Endodermal cell (in vitro differentiated cells): ENCODE measurements around the gene CCDC57. TPM values are rescaled to one million over a fixed set of nuclear protein-coding genes. Genes with fewer than 3 reads are reported as not detected.
A peak's percentile ranks its signal among the peaks of the same experiment; 100 is the strongest.

Source experiments
- DNase-seq: peaks from one replicate; pipeline ENCODE4 v3.0.0-alpha.2; 2017
- H3K27ac ChIP-seq: 2 replicates; pipeline ENCODE4 v1.5.1; 2013; ENCODE audit warnings: mild to moderate bottlenecking, low read depth, low read length, moderate library complexity
- H3K27me3 ChIP-seq: 2 replicates; pipeline ENCODE4 v1.6.1; 2013; ENCODE audit warnings: mild to moderate bottlenecking, low read length, moderate library complexity; ENCODE audit not compliant: insufficient read depth, control insufficient read depth, poor library complexity, severe bottlenecking
- H3K36me3 ChIP-seq: 2 replicates; pipeline ENCODE4 v1.7.0; 2013; ENCODE audit warnings: mild to moderate bottlenecking, low read length, moderate library complexity; ENCODE audit not compliant: control insufficient read depth, insufficient read depth
- H3K4me1 ChIP-seq: one replicate; pipeline ENCODE4 v1.7.0; 2013; ENCODE audit warnings: low read length; ENCODE audit not compliant: control insufficient read depth, insufficient read depth
- H3K4me3 ChIP-seq: 2 replicates; pipeline ENCODE4 v1.5.1; 2013; ENCODE audit warnings: mild to moderate bottlenecking, low read length, moderate library complexity
- H3K9ac ChIP-seq: 2 replicates; pipeline ENCODE4 v1.6.1; 2013; ENCODE audit warnings: mild to moderate bottlenecking, low read length, moderate library complexity; ENCODE audit not compliant: poor library complexity, severe bottlenecking; ENCODE audit errors: extremely low read depth
- H3K9me3 ChIP-seq: 2 replicates; pipeline ENCODE4 v1.6.1; 2013; ENCODE audit warnings: mild to moderate bottlenecking, low read length, moderate library complexity; ENCODE audit not compliant: control insufficient read depth
- H3K27ac Mint-ChIP-seq: 2 replicates; pipeline ENCODE4 v1.8.0; 2020; ENCODE audit warnings: mixed read lengths
- H3K27me3 Mint-ChIP-seq: 2 replicates; pipeline ENCODE4 v1.8.0; 2021; ENCODE audit warnings: mild to moderate bottlenecking, mixed read lengths; ENCODE audit not compliant: insufficient read depth
- H3K36me3 Mint-ChIP-seq: 2 replicates; pipeline ENCODE4 v1.8.0; 2020; ENCODE audit warnings: low read depth, mixed read lengths
- H3K4me1 Mint-ChIP-seq: 2 replicates; pipeline ENCODE4 v1.8.0; 2020; ENCODE audit warnings: mixed read lengths
- H3K4me3 Mint-ChIP-seq: 2 replicates; pipeline ENCODE4 v1.8.0; 2020; ENCODE audit warnings: mild to moderate bottlenecking, moderate library complexity, mixed read lengths
- H3K9me3 Mint-ChIP-seq: 2 replicates; pipeline ENCODE4 v1.8.0; 2020; ENCODE audit warnings: mild to moderate bottlenecking, mixed read lengths
- WGBS, 2 experiments: methylation state at CpG; one replicate each; pipeline versions ENCODE4 v1.1.5 to v1.1.7; 2013; ENCODE audit warnings: missing lambda C conversion rate in 2 of 2, mixed read lengths in 1 of 2; ENCODE audit not compliant: insufficient coverage in 1 of 2, insufficient read length in 1 of 2; 5-methylcytosine and 5-hydroxymethylcytosine counted together
- total RNA-seq, 2 donors: library from RNA; stranded (reverse); fragmentation: NEBNext Ultra II Directional in 1 of 2; extraction: Animal tissue kit (Norgen Biotek cat#: 25700) in 1 of 2; gene quantifications; 2 replicates in 1 of 2; 3 replicates in 1 of 2; pipeline ENCODE4 v1.2.1, GENCODE V29; 2021
- TF ChIP-seq, protein P1 (sequence below): fragments of 200-600 bp; sonication (generic); conservative IDR thresholded peaks from 2 replicates; pipeline ENCODE4 v1.5.0; 2021; ENCODE audit warnings: antibody characterized with exemption, mild to moderate bottlenecking

Gene CCDC57
- total RNA-seq, 2 donors from 2014 or later: 61.8 to 82.8 TPM

DNA sequence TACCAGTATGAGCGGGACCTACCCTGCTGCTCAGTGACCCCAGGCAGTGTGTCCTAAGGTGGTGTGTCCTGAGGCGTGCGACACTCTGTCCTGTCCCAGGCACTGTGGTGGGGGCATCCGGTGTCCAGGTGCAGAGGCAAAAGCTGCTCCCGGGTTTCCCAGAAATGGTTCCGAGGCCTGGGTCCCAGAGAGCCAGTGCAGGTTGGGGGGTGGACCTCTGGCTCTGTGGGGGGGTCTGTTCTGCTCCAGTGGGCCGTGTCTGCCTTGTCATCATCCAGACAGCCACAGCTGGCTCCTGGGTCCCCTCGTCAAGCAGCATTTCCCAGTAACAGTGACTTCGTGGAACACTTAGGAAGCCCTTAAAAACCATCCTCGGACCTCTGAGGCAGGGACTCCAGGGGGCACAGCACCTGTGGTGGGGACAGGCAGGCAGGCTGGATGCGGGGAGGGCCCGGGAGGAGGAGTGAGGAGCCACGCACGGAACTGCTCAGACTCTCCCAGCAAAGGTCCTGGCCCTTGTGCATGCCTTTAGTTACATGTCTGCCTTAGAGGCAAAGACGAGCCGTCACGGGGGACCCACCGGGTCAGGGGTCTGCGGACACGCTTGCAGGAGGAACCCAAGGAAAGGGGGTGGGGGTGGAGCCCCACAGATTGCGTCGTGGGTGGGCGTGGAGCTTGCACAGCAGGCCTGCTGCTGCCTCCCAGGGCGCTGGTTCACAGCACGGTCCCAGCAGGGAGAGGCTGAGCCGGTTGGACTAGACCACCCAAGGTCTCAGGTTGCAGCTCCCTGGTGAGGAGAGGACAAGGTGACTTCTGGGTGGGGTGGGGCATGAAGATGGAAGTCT, 21.8 kb upstream of the CCDC57 start:
- Histone ChIP-seq H3K9ac (no peak overlapping the region), H3K4me3 (no peak overlapping the region), H3K4me1 (peaks cover 9% of the 10 kb centered on the region), H3K27ac (no peak overlapping the region), H3K36me3 (no peaks in the 10 kb centered on the region), H3K9me3 (no peaks in the 10 kb centered on the region), H3K27me3 (peaks cover 13% of the 10 kb centered on the region)
- Mint-ChIP-seq H3K27ac (no peak overlapping the region), H3K4me1 (peaks cover 5% of the 10 kb centered on the region), H3K27me3 (peaks cover 9% of the 10 kb centered on the region), H3K4me3 (no peak overlapping the region), H3K9me3 (no peaks in the 10 kb centered on the region), H3K36me3 (peaks cover 6% of the 10 kb centered on the region)
- peak; percentile 58 for DNase-seq
- WGBS, 2 experiments: 81 to 90% methylated on average over 15 to 26 of the region's 26 CpGs
- TF ChIP-seq, protein P1, sequence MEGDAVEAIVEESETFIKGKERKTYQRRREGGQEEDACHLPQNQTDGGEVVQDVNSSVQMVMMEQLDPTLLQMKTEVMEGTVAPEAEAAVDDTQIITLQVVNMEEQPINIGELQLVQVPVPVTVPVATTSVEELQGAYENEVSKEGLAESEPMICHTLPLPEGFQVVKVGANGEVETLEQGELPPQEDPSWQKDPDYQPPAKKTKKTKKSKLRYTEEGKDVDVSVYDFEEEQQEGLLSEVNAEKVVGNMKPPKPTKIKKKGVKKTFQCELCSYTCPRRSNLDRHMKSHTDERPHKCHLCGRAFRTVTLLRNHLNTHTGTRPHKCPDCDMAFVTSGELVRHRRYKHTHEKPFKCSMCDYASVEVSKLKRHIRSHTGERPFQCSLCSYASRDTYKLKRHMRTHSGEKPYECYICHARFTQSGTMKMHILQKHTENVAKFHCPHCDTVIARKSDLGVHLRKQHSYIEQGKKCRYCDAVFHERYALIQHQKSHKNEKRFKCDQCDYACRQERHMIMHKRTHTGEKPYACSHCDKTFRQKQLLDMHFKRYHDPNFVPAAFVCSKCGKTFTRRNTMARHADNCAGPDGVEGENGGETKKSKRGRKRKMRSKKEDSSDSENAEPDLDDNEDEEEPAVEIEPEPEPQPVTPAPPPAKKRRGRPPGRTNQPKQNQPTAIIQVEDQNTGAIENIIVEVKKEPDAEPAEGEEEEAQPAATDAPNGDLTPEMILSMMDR: no peak

DNA sequence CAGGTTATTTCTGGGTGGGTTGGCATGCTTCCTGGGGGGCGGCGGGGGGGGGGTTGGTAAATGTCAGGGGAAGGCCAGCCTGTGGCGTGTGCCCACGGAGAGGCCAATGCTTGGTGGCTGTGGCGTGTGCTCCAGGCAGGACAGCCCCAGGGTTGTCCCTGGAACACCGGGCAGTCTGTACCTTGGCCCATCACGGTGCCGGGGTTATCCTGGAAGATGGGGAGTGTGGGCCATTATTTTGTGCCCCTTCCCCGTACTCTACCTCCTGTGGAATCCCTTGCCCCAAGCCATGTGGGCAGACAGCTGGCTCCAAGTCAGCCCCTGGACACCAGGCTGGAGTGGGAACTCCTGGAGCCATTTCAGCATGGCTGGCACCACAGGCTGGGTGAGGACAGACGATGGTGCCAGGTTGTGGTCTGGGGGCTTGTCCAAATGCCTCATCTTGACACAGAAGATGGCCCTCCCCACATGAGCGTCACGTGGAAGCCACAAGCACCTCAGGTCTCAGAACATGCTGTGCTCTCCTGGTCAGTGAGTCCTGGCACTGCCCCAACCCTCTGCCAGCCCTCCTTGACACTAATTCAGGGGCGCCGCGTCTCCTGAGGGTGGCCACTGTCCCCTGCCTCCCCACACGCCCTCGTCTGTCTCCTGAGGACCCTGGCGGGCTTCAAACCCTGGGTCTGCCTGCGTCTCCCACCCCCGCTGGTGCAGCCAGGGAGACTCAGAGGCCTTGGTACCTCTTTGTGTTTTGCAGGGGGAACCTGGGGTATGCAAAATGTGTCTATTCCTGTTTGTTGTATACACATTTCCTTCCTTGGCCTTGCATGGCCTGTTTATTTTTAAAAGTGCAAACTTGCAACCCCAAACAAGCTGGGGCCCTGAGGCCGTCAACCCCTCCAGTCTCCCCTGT, 20.5 kb upstream of the CCDC57 start:
- 90 to 96% methylated on average over 8 to 21 of the region's 21 CpGs for WGBS, 2 experiments

DNA sequence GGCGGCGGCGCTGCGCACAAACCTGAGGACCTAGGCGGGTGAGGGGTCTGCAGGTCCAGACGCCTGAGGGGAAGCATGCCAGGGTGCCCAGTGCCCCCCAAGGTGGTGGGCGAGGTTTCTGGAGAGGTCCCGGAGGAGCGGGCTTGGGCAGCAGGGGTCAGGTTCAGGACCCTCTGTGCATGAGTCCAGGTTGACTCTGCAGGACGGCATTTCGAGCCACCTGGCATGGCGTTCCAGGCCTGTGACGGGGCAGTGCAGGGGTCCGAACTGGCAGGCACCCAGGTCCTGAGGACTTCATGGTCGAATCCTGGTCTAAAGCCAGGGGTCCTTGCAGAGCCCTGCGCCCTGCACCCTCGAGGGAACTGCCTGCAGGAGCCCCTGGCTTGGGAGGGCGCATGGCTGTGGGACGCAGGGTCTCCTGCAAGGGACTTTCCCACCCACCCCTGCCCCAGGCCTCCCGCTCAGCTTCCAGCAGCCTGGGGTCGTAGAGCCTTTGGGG, 19.7 kb upstream of the CCDC57 start:
- H3K27me3 Mint-ChIP-seq: peaks cover 16% of the 10 kb centered on the region
- 76 to 79% methylated on average over 13 to 21 of the region's 21 CpGs for WGBS, 2 experiments

More for the DNA sequence above, 20.5 kb upstream of the CCDC57 start:
- Histone ChIP-seq H3K27me3 (peaks cover 22% of the 10 kb centered on the region), H3K9ac (no peak overlapping the region), H3K36me3 (no peaks in the 10 kb centered on the region), H3K4me3 (no peak overlapping the region), H3K4me1 (peaks cover 9% of the 10 kb centered on the region), H3K27ac (no peak overlapping the region), H3K9me3 (no peaks in the 10 kb centered on the region)
- Mint-ChIP-seq H3K27me3 (peaks cover 11% of the 10 kb centered on the region), H3K4me3 (no peak overlapping the region), H3K4me1 (peaks cover 3% of the 10 kb centered on the region), H3K36me3 (peaks cover 3% of the 10 kb centered on the region), H3K9me3 (no peaks in the 10 kb centered on the region), H3K27ac (no peak overlapping the region)
- DNase-seq: peak; percentile 51
- TF ChIP-seq, protein P1: no peak

More for the DNA sequence above, 19.7 kb upstream of the CCDC57 start:
- H3K27ac ChIP-seq: no peak overlapping the region
- H3K9me3 ChIP-seq: no peaks in the 10 kb centered on the region
- no peak for DNase-seq
- peaks cover 30% of the 10 kb centered on the region for H3K27me3 ChIP-seq
- Mint-ChIP-seq H3K4me1 (peaks cover 3% of the 10 kb centered on the region), H3K9me3 (no peaks in the 10 kb centered on the region), H3K36me3 (peaks cover under 1% of the 10 kb centered on the region), H3K27ac (no peak overlapping the region), H3K4me3 (peak overlapping the region; percentile 40)
- H3K4me1 ChIP-seq: peaks cover 9% of the 10 kb centered on the region
- H3K36me3 ChIP-seq: no peaks in the 10 kb centered on the region
- no peak overlapping the region for H3K4me3 ChIP-seq
- no peak overlapping the region for H3K9ac ChIP-seq
- TF ChIP-seq, protein P1: no peak
